Transverse colon (tissue), 4 donors: ENCODE data around the gene POLE. TPM values are rescaled to one million over a fixed set of nuclear protein-coding genes. Genes with fewer than 3 reads are reported as not detected.

Experiments
- small RNA-seq, 4 donors: library from RNA; depleted of rRNA; stranded (forward); fragments of <200 nt; gene quantifications; one replicate each; pipeline ENCODE3, GENCODE V24; 2016
- total RNA-seq, 4 donors: library from RNA; depleted of rRNA; stranded (reverse); fragments of >200 nt; gene quantifications; one replicate each; pipeline ENCODE4 v1.1.0, GENCODE V29; 2016

Gene POLE
- total RNA-seq, 4 donors from 2014 or later = 57.0 to 204 (median 74.1) TPM

Small RNA genes within 50 kb of the gene (small RNA-seq; reads per million reads assigned to genes)
- 0 reads per million in 4 donors for gene MIR6763
- 0 reads per million in 4 donors for gene RNA5SP379

Other genes starting within 250 kb of the POLE start
- 100 to 1,000 TPM in 1 of 4 donors, 10 to 100 TPM in 3; 23.3 to 306 (median 49.7) TPM for gene FBRSL1, start 197.2 kb downstream of the POLE start, total RNA-seq
- not detected for gene LRCOL1, start 76.8 kb downstream of the POLE start, total RNA-seq
- 1 to 10 TPM in 1 of 4 donors, under 1 TPM in 1, not detected in 2; 0.96 to 2.1 TPM for gene P2RX2, start 68.6 kb downstream of the POLE start, total RNA-seq
- gene PXMP2, start 245 bp upstream of the POLE start, total RNA-seq = 100 to 1,000 TPM in 3 of 4 donors, 10 to 100 TPM in 1; 62.1 to 181 (median 128) TPM
- gene PGAM5, start 23.5 kb upstream of the POLE start, total RNA-seq = 10 to 100 TPM; 16.7 to 43.6 (median 25.4) TPM
- 100 to 1,000 TPM in 2 of 4 donors, 10 to 100 TPM in 2; 46.0 to 146 (median 88.6) TPM for gene ANKLE2, start 74.5 kb upstream of the POLE start, total RNA-seq
- 100 to 1,000 TPM in 2 of 4 donors, 10 to 100 TPM in 2; 90.9 to 113 (median 99.9) TPM for gene GOLGA3, start 141.5 kb upstream of the POLE start, total RNA-seq
- gene CHFR, start 200.3 kb upstream of the POLE start, total RNA-seq = 100 to 1,000 TPM in 1 of 4 donors, 10 to 100 TPM in 3; 47.7 to 132 (median 61.9) TPM